ENCODE results near the gene DUS2. TPM values are rescaled to one million over a fixed set of nuclear protein-coding genes. Genes with fewer than 3 reads are reported as not detected.
"Not testable (repeated sequence)": the region's sequence is repeated elsewhere in the genome, so short reads cannot be mapped to it uniquely, and the experiment has no call there.

Gene DUS2
- total RNA-seq, 4 donors from 2014 or later: 10.0 to 14.1 (median 12.9) TPM

GRCh38 chr16:68111379-68111778, 88.3 kb downstream of the DUS2 start:
- DNase-seq: no peak
- Histone ChIP-seq H3K4me1 (peaks cover 0 to 11% of the 10 kb centered on the region in 2 donors), H3K27me3 (no peaks in the 10 kb centered on the region), H3K27ac (no peak overlapping the region), H3K9me3 (no peaks in the 10 kb centered on the region), H3K4me3 (replicated peaks in 1 of 3) (no peak overlapping the region), H3K36me3 (no peaks in the 10 kb centered on the region)
- intact Hi-C loops (cut with DNase I): no loop called here
- TF ChIP-seq CTCF (IDR thresholded peaks at IDR 0.05): no peak
- 88 to 91% methylated on average over 2 of the region's 2 CpGs for WGBS, 2 donors

DNA sequence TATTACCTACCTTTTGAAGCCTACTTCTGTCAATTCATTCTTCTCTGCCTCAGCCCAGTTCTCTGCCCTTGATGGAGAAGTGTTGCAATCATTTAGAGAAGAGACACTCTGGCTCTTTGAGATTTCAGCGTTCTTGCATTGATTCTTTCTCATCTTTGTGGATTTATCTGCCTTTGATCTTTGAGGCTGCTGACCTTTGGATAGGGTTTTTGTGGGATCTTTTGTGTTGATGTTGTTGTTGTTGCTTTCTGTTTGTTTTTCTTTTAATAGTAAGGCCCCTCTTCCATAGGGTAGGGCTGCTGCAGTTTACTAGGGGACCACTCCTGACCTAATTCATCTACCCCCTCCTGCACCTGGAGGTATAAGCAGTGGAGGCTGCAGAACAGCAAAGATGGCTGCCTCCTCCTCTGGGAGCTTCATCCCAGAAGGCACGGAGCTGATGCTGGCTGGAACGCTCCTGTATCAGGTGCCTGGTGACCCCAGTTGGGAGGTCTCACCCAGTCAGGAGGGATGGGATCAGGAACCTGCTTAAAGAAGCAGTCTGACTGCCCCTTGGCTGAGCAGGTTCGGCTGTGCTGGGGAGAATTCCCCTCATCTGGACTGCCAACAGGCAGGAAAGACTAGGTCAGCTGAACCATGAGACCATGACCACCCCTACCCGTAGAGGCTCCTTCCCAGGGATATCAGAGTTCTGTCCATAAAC, 90.1 kb downstream of the DUS2 start:
- H3K4me1 ChIP-seq: peaks cover 11 to 18% of the 10 kb centered on the region in 2 donors
- TF ChIP-seq POLR2A (IDR thresholded peaks at IDR 0.05) (no peak), CTCF (IDR thresholded peaks at IDR 0.05) (no peak)
- H3K27me3 ChIP-seq: no peaks in the 10 kb centered on the region
- WGBS, 2 donors: 78 to 82% methylated on average over 3 of the region's 5 CpGs
- intact Hi-C loops (cut with DNase I): no loop called here
- no peak overlapping the region for H3K4me3 ChIP-seq (replicated peaks in 1 of 3)
- no peaks in the 10 kb centered on the region for H3K36me3 ChIP-seq
- DNase-seq: no peak
- H3K27ac ChIP-seq: no peak overlapping the region
- no peaks in the 10 kb centered on the region for H3K9me3 ChIP-seq

GRCh38 chr16:68113765-68114240, 90.7 kb downstream of the DUS2 start:
- 98 to 99% methylated on average over 9 to 12 of the region's 12 CpGs for WGBS, 2 donors
- Histone ChIP-seq H3K27me3 (no peaks in the 10 kb centered on the region), H3K9me3 (no peaks in the 10 kb centered on the region), H3K4me3 (replicated peaks in 1 of 3) (no peak overlapping the region), H3K4me1 (peaks cover 12 to 18% of the 10 kb centered on the region in 2 donors), H3K36me3 (no peaks in the 10 kb centered on the region), H3K27ac (no peak overlapping the region)
- TF ChIP-seq POLR2A (IDR thresholded peaks at IDR 0.05) (no peak), CTCF (IDR thresholded peaks at IDR 0.05) (no peak)
- no peak for DNase-seq
- intact Hi-C loops (cut with DNase I): no loop called here

- WGBS, 2 donors: 94% methylated on average over 8 of the region's 8 CpGs
- not testable (repeated sequence) for DNase-seq
Observed at GRCh38 chr16:68114939-68115338, 91.9 kb downstream of the DUS2 start.

GRCh38 chr16:68115851-68116250, 92.8 kb downstream of the DUS2 start:
- Histone ChIP-seq H3K27me3 (no peaks in the 10 kb centered on the region), H3K4me1 (peaks cover 16 to 18% of the 10 kb centered on the region in 2 donors), H3K9me3 (no peaks in the 10 kb centered on the region), H3K36me3 (no peaks in the 10 kb centered on the region), H3K27ac (no peak overlapping the region), H3K4me3 (replicated peaks in 1 of 3) (no peak overlapping the region)
- 74 to 86% methylated on average over 2 of the region's 2 CpGs for WGBS, 2 donors
- no peak for DNase-seq
- intact Hi-C loops (cut with DNase I): no loop called here
- no peak for TF ChIP-seq CTCF (IDR thresholded peaks at IDR 0.05)
- no peak for TF ChIP-seq POLR2A (IDR thresholded peaks at IDR 0.05)

More at GRCh38 chr16:68114939-68115338, 91.9 kb downstream of the DUS2 start:
- H3K27me3 ChIP-seq; H3K36me3 ChIP-seq; H3K4me3 ChIP-seq (replicated peaks in 1 of 3); H3K9me3 ChIP-seq; intact Hi-C loops (cut with DNase I); H3K27ac ChIP-seq: not testable (repeated sequence)
- peaks cover 15 to 18% of the 10 kb centered on the region in 2 donors for H3K4me1 ChIP-seq
